ENCODE results near the gene MLPH.

MLPH gene

GRCh38 chr2:237478095-237478494 is 9.0 kb upstream of the MLPH start:
- DNase-seq = no peak
- Mint-ChIP-seq H3K4me3 (no peak overlapping the region), H3K27ac (no peak overlapping the region), H3K36me3 (ENCODE audit: insufficient read depth) (peaks cover 6% of the 10 kb centered on the region), H3K4me1 (ENCODE audit: low read depth in 2 of 2) (peaks cover 10 to 12% of the 10 kb centered on the region in 2 donors), H3K27me3 (peaks cover 52 to 73% of the 10 kb centered on the region in 2 donors), H3K9me3 (no peaks in the 10 kb centered on the region)
- no peak for ATAC-seq (replicated peaks)

GRCh38 chr2:237478979-237479378 is 8.1 kb upstream of the MLPH start:
- H3K27ac Mint-ChIP-seq = no peak overlapping the region
- H3K36me3 Mint-ChIP-seq (ENCODE audit: insufficient read depth) = peaks cover 6% of the 10 kb centered on the region
- H3K9me3 Mint-ChIP-seq = no peaks in the 10 kb centered on the region
- peaks cover 55 to 82% of the 10 kb centered on the region in 2 donors for H3K27me3 Mint-ChIP-seq
- H3K4me1 Mint-ChIP-seq (ENCODE audit: low read depth in 2 of 2) = peaks cover 10 to 12% of the 10 kb centered on the region in 2 donors
- DNase-seq = no peak
- H3K4me3 Mint-ChIP-seq = no peak overlapping the region
- no peak for ATAC-seq (replicated peaks)

- H3K27ac Mint-ChIP-seq = no peak overlapping the region
Observed at GRCh38 chr2:237479747-237480146, 7.3 kb upstream of the MLPH start.

GRCh38 chr2:237480556-237480955 is 6.5 kb upstream of the MLPH start:
- Mint-ChIP-seq H3K4me3 (no peak overlapping the region), H3K27ac (no peak overlapping the region), H3K27me3 (peaks cover 67 to 98% of the 10 kb centered on the region in 2 donors), H3K4me1 (ENCODE audit: low read depth in 2 of 2) (peaks cover 5% of the 10 kb centered on the region in 2 donors), H3K36me3 (ENCODE audit: insufficient read depth) (peaks cover 6% of the 10 kb centered on the region), H3K9me3 (no peaks in the 10 kb centered on the region)
- ATAC-seq (replicated peaks) (no peak), DNase-seq (no peak)

More at GRCh38 chr2:237479747-237480146, 7.3 kb upstream of the MLPH start:
- peaks cover 62 to 89% of the 10 kb centered on the region in 2 donors for H3K27me3 Mint-ChIP-seq
- H3K4me1 Mint-ChIP-seq (ENCODE audit: low read depth in 2 of 2) = peaks cover 6 to 7% of the 10 kb centered on the region in 2 donors
- ATAC-seq (replicated peaks) (no peak), DNase-seq (no peak)
- H3K36me3 Mint-ChIP-seq (ENCODE audit: insufficient read depth) = peaks cover 6% of the 10 kb centered on the region
- H3K4me3 Mint-ChIP-seq = no peak overlapping the region
- no peaks in the 10 kb centered on the region for H3K9me3 Mint-ChIP-seq

- ATAC-seq (replicated peaks) (no peak), DNase-seq (no peak)
- H3K9me3 Mint-ChIP-seq = no peaks in the 10 kb centered on the region
- no peak overlapping the region for H3K27ac Mint-ChIP-seq
- H3K4me3 Mint-ChIP-seq = no peak overlapping the region
- H3K36me3 Mint-ChIP-seq (ENCODE audit: insufficient read depth) = peaks cover 3% of the 10 kb centered on the region
- H3K4me1 Mint-ChIP-seq (ENCODE audit: low read depth in 2 of 2) = peaks cover 1 to 2% of the 10 kb centered on the region in 2 donors
- H3K27me3 Mint-ChIP-seq = peaks cover 69 to 98% of the 10 kb centered on the region in 2 donors
Observed at GRCh38 chr2:237480988-237481525, 6.0 kb upstream of the MLPH start.

- Mint-ChIP-seq H3K27ac (no peak overlapping the region), H3K27me3 (peaks cover 68 to 96% of the 10 kb centered on the region in 2 donors), H3K36me3 (ENCODE audit: insufficient read depth) (peaks cover 3% of the 10 kb centered on the region), H3K9me3 (no peaks in the 10 kb centered on the region), H3K4me3 (no peak overlapping the region), H3K4me1 (ENCODE audit: low read depth in 2 of 2) (no peaks in the 10 kb centered on the region)
- ATAC-seq (replicated peaks) (no peak), DNase-seq (no peak)
Observed at GRCh38 chr2:237482485-237482884, 4.6 kb upstream of the MLPH start.

- ATAC-seq (replicated peaks) (no peak), DNase-seq (no peak)
- Mint-ChIP-seq H3K4me3 (no peak overlapping the region), H3K9me3 (no peaks in the 10 kb centered on the region), H3K4me1 (ENCODE audit: low read depth in 2 of 2) (no peaks in the 10 kb centered on the region), H3K27me3 (peaks cover 68 to 96% of the 10 kb centered on the region in 2 donors), H3K36me3 (ENCODE audit: insufficient read depth) (peaks cover 3% of the 10 kb centered on the region), H3K27ac (no peak overlapping the region)
Observed at GRCh38 chr2:237483018-237483731, 3.9 kb upstream of the MLPH start.

- H3K9me3 Mint-ChIP-seq = no peaks in the 10 kb centered on the region
- H3K27ac Mint-ChIP-seq = no peak overlapping the region
- peaks cover 3% of the 10 kb centered on the region for H3K36me3 Mint-ChIP-seq (ENCODE audit: insufficient read depth)
- no peaks in the 10 kb centered on the region for H3K4me1 Mint-ChIP-seq (ENCODE audit: low read depth in 2 of 2)
- H3K4me3 Mint-ChIP-seq = no peak overlapping the region
- DNase-seq = no peak
- no peak for ATAC-seq (replicated peaks)
- peaks cover 73 to 98% of the 10 kb centered on the region in 2 donors for H3K27me3 Mint-ChIP-seq
Observed at GRCh38 chr2:237485304-237485703, 1.7 kb upstream of the MLPH start.

GRCh38 chr2:237485844-237486243 is 1.2 kb upstream of the MLPH start:
- no peak overlapping the region for H3K27ac Mint-ChIP-seq
- H3K36me3 Mint-ChIP-seq (ENCODE audit: insufficient read depth) = peaks cover 3% of the 10 kb centered on the region
- peaks cover 69 to 96% of the 10 kb centered on the region in 2 donors for H3K27me3 Mint-ChIP-seq
- no peak for DNase-seq
- H3K4me3 Mint-ChIP-seq = no peak overlapping the region
- H3K9me3 Mint-ChIP-seq = no peaks in the 10 kb centered on the region
- no peak for ATAC-seq (replicated peaks)
- no peaks in the 10 kb centered on the region for H3K4me1 Mint-ChIP-seq (ENCODE audit: low read depth in 2 of 2)

- H3K9me3 Mint-ChIP-seq = peaks cover 0 to 3% of the 10 kb centered on the region in 2 donors
- DNase-seq = no peak
- no peaks in the 10 kb centered on the region for H3K4me1 Mint-ChIP-seq (ENCODE audit: low read depth in 2 of 2)
- H3K27me3 Mint-ChIP-seq = peaks cover 65 to 96% of the 10 kb centered on the region in 2 donors
- no peak overlapping the region for H3K27ac Mint-ChIP-seq
- H3K36me3 Mint-ChIP-seq (ENCODE audit: insufficient read depth) = no peaks in the 10 kb centered on the region
- no peak overlapping the region for H3K4me3 Mint-ChIP-seq
- no peak for ATAC-seq (replicated peaks)
Observed at GRCh38 chr2:237486334-237486818, 675 bp upstream of the MLPH start.

- no peak overlapping the region for H3K27ac Mint-ChIP-seq
- DNase-seq = no peak
- no peak for ATAC-seq (replicated peaks)
- peaks cover 0 to 4% of the 10 kb centered on the region in 2 donors for H3K9me3 Mint-ChIP-seq
- H3K36me3 Mint-ChIP-seq (ENCODE audit: insufficient read depth) = no peaks in the 10 kb centered on the region
- no peak overlapping the region for H3K4me3 Mint-ChIP-seq
- H3K27me3 Mint-ChIP-seq = peaks cover 54 to 95% of the 10 kb centered on the region in 2 donors
- no peaks in the 10 kb centered on the region for H3K4me1 Mint-ChIP-seq (ENCODE audit: low read depth in 2 of 2)
Observed at GRCh38 chr2:237487496-237487895, 445 bp downstream of the MLPH start.

GRCh38 chr2:237488295-237488694 is 1.2 kb downstream of the MLPH start:
- Mint-ChIP-seq H3K36me3 (ENCODE audit: insufficient read depth) (no peaks in the 10 kb centered on the region), H3K27ac (no peak overlapping the region), H3K4me1 (ENCODE audit: low read depth in 2 of 2) (no peaks in the 10 kb centered on the region), H3K27me3 (peaks cover 61 to 94% of the 10 kb centered on the region in 2 donors), H3K9me3 (peaks cover 0 to 4% of the 10 kb centered on the region in 2 donors), H3K4me3 (peak overlapping the region in 1 of 2 donors; percentile 6)
- no peak for ATAC-seq (replicated peaks)
- no peak for DNase-seq

- H3K27me3 Mint-ChIP-seq = peaks cover 64 to 94% of the 10 kb centered on the region in 2 donors
- ATAC-seq (replicated peaks) (no peak), DNase-seq (no peak)
- H3K4me3 Mint-ChIP-seq = no peak overlapping the region
- no peaks in the 10 kb centered on the region for H3K36me3 Mint-ChIP-seq (ENCODE audit: insufficient read depth)
- H3K4me1 Mint-ChIP-seq (ENCODE audit: low read depth in 2 of 2) = no peaks in the 10 kb centered on the region
- H3K9me3 Mint-ChIP-seq = peaks cover 0 to 4% of the 10 kb centered on the region in 2 donors
- H3K27ac Mint-ChIP-seq = no peak overlapping the region
Observed at GRCh38 chr2:237488901-237489860, 2.1 kb downstream of the MLPH start.

Measured in effector memory CD8-positive, alpha-beta T cell (primary cell).